Stimulated activated CD4-positive, alpha-beta T cell treated with anti-CD3 and anti-CD28 coated beads, Interleukin-12 subunit alpha, Interleukin-12 subunit beta, amount 100 ng/mL, for 4 hours (primary cell): ENCODE measurements around the gene UBE3C.
"Not testable (repeated sequence)": the region's sequence is repeated elsewhere in the genome, so short reads cannot be mapped to it uniquely, and the experiment has no call there.

Experiments used
- DNase-seq: peaks from one replicate; pipeline ENCODE4 v3.0.0-alpha.2; 2020

The UBE3C gene

DNA sequence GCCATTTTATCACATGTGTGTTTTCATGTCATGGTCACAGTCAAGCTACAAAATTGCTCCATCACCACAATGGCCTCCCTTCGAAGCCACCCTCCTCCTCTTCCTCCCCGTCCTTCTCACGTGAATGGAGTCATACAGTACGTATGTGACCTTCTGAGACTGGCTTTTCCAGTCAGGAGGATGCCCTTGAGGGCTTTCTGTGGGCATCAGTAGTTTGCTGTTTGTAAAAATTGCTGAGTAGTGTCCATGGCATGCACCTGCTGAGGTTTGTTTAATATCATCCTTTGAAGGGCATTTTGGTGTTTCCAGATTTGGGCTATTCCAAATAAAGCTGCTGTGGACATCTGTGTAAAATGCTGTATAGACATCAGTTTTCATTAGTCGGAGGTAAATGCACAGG, 5.9 kb upstream of the UBE3C start:
- no peak for DNase-seq

DNA sequence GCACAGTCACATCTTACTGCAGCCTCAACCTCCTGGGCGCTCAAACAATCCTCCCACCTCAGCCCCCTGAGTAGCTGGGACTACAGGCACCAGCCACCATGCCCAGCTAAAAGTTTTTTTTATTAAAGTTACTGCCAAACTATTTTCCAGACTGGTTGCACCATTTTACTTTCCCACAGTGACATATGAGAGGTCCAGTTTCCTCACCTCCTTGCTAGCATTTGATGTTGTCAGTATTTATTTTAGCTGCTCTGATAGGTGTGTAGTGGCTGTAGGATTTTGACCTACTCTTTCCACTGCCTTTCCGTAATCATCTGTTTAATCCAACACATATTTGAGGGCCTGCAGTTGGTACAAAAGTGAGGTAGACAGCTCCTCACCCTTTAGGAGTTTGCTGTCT, 5.4 kb upstream of the UBE3C start:
- no peak for DNase-seq

- no peak for DNase-seq
Observed at GRCh38 chr7:157136372-157136771, 2.4 kb upstream of the UBE3C start.

- no peak for DNase-seq
Observed at GRCh38 chr7:157138101-157138423, 664 bp upstream of the UBE3C start.

DNA sequence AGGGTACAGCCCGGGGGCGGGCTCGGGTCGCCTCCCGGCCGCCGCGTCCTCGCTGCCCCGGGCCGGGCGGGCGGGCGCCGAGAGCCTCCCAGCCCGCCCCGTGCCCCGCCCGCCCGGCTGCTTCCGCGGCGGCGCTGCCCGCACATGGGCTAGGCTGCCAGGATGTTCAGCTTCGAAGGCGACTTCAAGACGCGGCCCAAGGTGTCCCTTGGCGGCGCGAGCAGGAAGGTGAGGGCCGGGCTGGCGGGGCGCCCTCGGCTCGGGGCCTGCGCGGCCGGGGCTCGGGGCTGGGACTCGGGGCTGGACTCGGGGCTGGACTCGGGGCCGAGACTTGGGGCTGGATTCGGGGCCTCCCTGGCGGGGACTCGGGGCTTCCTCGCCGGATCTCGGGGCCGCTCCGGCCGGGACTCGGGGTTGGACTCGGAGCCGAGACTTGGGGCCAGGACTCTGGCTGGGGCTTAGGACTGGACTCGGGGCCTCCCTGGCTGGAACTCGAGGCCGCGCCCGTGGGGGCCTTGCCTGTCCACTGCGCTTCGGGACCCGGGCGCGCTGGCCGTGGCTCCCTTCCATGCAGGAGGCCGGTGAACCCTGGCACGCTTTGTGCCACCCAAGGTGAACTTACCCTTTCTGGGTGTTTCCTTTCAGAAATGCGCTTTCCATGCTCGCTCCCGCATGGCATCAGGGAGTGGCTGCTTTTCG, 534 bp downstream of the UBE3C start:
- DNase-seq = peak; percentile 48

DNA sequence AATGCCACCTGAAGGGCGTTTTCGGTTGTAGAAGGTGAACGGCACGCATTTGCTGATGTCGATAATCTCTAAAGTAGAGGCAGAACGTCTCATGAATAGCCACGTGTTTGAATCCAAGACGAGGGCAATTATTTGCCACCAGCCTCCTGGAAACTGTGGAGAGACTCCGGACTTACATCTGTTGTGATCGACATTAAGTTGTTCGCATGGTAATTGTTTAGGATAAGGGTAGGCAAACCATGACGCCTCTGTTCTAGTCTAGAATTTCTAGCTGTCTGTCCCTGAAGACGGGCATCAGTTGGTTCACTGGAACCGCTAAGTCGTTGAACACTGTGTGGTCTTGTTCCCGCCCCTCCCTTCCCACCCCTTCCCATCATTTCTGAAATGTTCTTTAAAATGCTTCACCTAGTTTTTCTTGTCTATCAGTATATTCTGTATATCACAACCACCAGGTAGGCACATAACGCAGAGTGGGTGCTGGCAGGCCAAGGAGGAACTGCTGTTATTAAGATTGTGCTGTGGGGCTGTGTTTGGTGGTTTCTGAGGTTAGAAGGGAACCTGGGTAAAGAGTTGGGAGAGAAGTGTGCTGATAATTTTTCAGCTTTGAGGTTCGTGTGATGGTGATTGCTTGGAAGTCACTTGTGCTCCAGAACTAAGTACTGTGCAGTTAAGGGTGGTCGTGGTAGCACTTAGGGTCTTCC, 1.2 kb downstream of the UBE3C start:
- no peak for DNase-seq

GRCh38 chr7:157140511-157140905, 1.8 kb downstream of the UBE3C start:
- DNase-seq = no peak

GRCh38 chr7:157141525-157142060, 2.9 kb downstream of the UBE3C start:
- DNase-seq = no peak

- no peak for DNase-seq
Observed at GRCh38 chr7:157143788-157144187, 5.1 kb downstream of the UBE3C start.

DNA sequence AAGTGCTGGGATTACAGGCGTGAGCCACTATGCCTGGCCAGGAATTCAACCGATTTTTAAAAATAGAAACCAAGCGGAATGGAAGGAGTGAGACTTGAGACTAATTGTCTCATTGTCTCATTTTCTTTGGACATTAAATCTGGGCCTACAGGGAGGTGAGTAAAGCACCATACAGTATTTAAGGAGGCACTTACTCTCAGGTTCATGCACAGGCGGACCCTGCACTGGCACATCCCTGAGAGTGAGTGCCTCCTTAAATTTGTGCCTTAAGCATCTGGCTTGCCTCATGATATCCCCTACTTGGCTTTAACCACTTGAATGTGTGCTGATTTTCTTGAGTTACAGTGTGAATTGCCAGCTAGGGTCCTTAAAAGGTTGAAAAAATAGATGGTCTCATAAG, 10.6 kb downstream of the UBE3C start:
- no peak for DNase-seq

- DNase-seq = no peak
Observed at GRCh38 chr7:157150882-157151281, 12.2 kb downstream of the UBE3C start.

DNA sequence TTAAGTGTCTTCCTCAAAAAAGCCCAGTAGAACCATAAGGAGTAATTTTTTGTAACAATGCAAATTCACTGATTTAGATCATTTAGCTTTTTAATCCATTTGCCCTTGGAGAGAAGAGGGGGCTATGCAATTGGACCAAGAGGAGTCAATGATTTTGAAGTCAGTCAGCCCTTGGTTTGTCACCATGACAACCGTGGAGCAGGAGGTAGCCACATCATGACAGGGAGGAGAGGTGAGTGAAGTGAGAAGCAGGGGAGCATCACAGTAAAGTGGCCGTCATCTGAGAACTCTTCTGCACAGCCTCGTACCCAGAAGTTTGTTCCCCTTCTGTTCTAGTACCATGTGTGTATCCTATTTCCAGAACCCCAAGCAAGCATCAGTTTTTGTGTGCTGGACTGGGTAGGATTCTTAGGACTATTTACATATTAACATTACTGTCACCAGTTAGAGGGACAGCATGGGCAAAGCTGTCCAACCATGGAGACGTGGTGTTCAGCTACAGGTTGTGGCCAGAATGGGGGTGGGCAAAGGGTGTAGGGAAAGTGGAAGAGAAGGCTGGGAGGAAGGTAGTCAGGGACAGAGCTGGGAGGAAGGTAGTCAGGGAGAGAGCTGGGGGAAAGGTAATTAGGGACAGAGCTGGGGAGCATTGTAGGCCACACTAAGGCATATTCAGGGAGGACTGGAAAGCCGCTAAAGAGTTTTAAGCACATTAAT, 13.1 kb downstream of the UBE3C start:
- DNase-seq = no peak

GRCh38 chr7:157152391-157152937, 13.7 kb downstream of the UBE3C start:
- DNase-seq = no peak

- DNase-seq = no peak
Observed at GRCh38 chr7:157153260-157153659, 14.5 kb downstream of the UBE3C start.

GRCh38 chr7:157155959-157156358, 17.2 kb downstream of the UBE3C start:
- no peak for DNase-seq

DNA sequence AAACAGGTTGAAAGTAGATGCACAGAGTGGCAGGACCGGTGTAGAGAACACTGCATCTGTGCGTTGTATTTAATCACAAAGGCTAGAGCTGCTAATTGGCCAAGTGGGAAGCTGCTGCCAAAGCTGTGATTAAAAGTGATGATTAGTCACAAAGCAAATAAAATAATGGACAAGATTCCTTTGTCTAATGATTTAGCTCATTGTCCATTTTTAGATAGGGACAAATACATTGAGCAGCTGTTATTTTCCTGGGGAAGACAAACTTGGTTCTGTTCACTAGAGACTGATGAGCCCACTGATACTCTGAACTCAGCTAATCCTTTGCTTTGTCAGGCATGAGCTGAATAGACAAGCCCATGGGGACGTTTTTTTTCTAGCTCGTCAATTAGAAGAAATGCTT, 19.7 kb downstream of the UBE3C start:
- no peak for DNase-seq

GRCh38 chr7:157159537-157159936, 20.8 kb downstream of the UBE3C start:
- not testable (repeated sequence) for DNase-seq

DNA sequence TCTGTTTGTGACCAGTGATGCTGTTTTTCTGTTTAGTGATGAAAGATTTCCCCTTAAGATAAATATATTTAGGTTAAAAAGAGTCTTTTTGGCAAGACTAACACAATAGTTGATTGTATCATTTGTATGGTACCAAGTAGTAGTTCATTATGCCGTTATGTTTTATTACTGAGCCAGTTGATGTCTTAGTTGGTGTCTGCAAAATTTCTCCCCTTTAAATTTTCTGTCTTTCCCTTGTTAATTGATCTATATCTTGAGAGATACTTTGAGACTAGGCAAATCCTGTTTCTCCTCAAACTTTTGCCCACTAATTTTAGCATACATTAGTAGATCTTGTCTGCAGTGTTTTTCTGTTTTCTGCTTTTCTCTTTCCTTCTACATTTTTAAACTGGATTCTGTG, 21.7 kb downstream of the UBE3C start:
- DNase-seq = no peak

DNA sequence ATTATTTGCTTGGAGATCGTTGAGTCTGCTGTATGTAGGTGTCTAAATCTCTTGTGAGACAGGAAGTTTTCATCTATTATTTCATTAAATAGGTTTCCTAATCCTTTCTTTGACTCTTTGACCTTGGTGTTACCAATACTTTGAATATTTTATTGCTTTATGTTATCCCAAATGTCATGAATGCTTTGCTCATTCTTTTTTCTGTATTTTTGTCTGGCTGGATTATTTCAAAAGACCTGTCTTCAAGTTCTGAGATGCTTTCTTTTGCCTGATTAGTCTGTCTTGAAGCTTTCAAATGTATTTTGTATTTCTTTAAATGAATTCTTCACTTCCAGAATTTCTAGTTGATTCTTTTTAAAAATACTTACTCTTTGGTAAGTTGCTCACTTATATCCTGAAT, 27.3 kb downstream of the UBE3C start:
- DNase-seq = no peak

DNA sequence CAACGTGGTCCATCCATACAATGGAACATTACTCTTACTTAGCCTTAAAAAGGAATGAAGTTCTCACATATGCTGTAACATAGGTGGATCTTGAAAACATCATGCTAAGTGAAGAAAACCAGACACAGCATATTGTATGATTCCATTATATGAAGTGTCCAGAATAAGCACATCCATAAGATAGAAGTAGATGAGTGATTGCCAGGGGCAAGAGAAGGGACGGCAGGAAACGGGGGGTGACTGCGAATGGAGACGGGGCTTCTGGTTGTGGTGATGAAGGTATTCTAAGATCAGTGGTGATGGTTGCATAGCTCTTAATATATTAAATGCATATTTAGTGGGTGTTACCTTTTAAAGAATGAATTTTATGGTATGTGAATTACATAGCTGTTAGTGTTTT, 29.8 kb downstream of the UBE3C start:
- no peak for DNase-seq

DNA sequence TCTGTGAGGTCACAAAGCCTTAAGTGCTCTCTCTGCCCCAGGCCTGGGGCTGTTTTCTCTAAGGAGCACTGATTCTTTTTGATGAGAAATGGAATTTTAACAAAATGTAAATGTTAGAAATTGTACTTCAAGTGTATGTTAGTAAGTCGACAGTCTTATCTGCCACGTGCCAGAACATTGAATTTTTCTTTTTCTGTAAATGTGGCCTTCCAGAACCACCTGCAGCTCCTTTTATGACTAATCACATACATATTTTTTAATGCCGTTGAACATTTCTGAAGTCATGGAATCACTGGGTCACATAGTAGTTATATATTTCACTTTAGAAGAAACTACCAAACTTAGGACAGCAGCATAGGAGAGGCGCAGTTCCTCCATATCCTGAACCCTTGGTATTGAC, 38.0 kb downstream of the UBE3C start:
- DNase-seq = no peak

GRCh38 chr7:157177333-157177982, 38.7 kb downstream of the UBE3C start:
- no peak for DNase-seq

- no peak for DNase-seq
Observed at GRCh38 chr7:157177983-157178381, 39.3 kb downstream of the UBE3C start.
